Adrenal gland (tissue), 12 donors: Measurements from ENCODE around the gene TFE3. TPM values are rescaled to one million over a fixed set of nuclear protein-coding genes. Genes with fewer than 3 reads are reported as not detected.
A peak's percentile ranks its signal among the peaks of the same experiment; 100 is the strongest.

ENCODE experiments used
- DNase-seq, 7 donors: peaks; one replicate each; pipeline ENCODE4 v3.0.0-alpha.2; 2019 to 2020
- H3K27ac ChIP-seq, 5 donors: fragments of 200-600 bp; sonication (generic) in 4 of 5; 1 replicate in 3 of 5; 2 replicates in 2 of 5; pipeline versions ENCODE4 v1.5.1 to v1.8.0; 2016 to 2020; ENCODE audit warnings: mild to moderate bottlenecking in 1 of 5
- H3K27me3 ChIP-seq: fragments of 200-600 bp; 2 replicates; pipeline ENCODE4 v1.8.0; 2021
- H3K36me3 ChIP-seq, 2 donors: fragments of 200-600 bp; replicated peaks in 1 of 2; 1 replicate in 1 of 2; 2 replicates in 1 of 2; pipeline versions ENCODE4 v1.5.1 to v1.8.0; 2018 to 2022
- H3K4me1 ChIP-seq, 2 donors: fragments of 200-600 bp; replicated peaks in 1 of 2; 1 replicate in 1 of 2; 2 replicates in 1 of 2; pipeline versions ENCODE4 v1.5.1 to v1.8.0; 2018 to 2021
- H3K4me3 ChIP-seq, 4 donors: fragments of 200-600 bp; sonication (generic) in 3 of 4; one replicate each; pipeline ENCODE4 v1.5.1; 2016 to 2018
- H3K9me3 ChIP-seq, 3 donors: fragments of 200-600 bp; sonication (generic) in 1 of 3; replicated peaks in 1 of 3; 1 replicate in 2 of 3; 2 replicates in 1 of 3; pipeline versions ENCODE4 v1.5.1 to v1.8.0; 2016 to 2021
- POLR2A ChIP-seq, 2 donors: fragments of 450-650 bp; IDR thresholded peaks; one replicate each; pipeline ENCODE4 v1.6.1; 2017; ENCODE audit warnings: antibody characterized with exemption in 2 of 2, mild to moderate bottlenecking in 2 of 2, moderate library complexity in 1 of 2
- WGBS, 4 donors: extraction: QIAGEN DNeasy Blood & Tissue Kit in 2 of 4; methylation state at CpG; one replicate each; pipeline versions ENCODE4 v1.1.5 to v1.1.7; 2013 to 2017; 5-methylcytosine and 5-hydroxymethylcytosine counted together
- intact Hi-C, 2 donors: fragments of 100-400 bp; cut with DNase I; formaldehyde crosslinking; loops; one replicate each; pipeline versions ENCODE4 v1.14.1 to v1.15.0; 2022 to 2023
- polyA plus RNA-seq, 3 donors: library from polyadenylated mRNA; stranded (reverse); fragments of 200-250 nt in 2 of 3; fragments of 350-450 nt in 1 of 3; fragmentation: Illumina TruSeq in 1 of 3; extraction: RNeasy Lipid Tissue Mini Kit (QIAGEN cat#74804) in 1 of 3; gene quantifications; one replicate each; pipeline ENCODE4 v1.2.3, GENCODE V29; 2013 to 2014
- total RNA-seq, 9 donors: library from RNA; depleted of rRNA in 4 of 9; stranded (reverse); fragments of >200 nt in 4 of 9; fragments of 120-200 nt in 1 of 9; fragmentation: NEBNext Ultra II Directional in 1 of 9; extraction: Animal tissue kit (Norgen Biotek cat#: 25700) in 1 of 9; gene quantifications; one replicate each; pipeline versions ENCODE4 v1.1.0 to v1.2.4, GENCODE V29; 2013 to 2023
- TF ChIP-seq, protein P1 (sequence below), 6 experiments: fragments of 450-650 bp in 4 of 6; fragments of 200-600 bp in 2 of 6; sonication (generic) in 1 of 6; IDR thresholded peaks; 1 replicate in 5 of 6; 2 replicates in 1 of 6; pipeline versions ENCODE4 v1.5.1 to v1.8.0; 2016 to 2021; ENCODE audit warnings: antibody characterized with exemption in 6 of 6, mild to moderate bottlenecking in 2 of 6, moderate library complexity in 1 of 6
- donor health status: healthy with polysubstance abuse.
- donor health status: Bipolar disorder and iron deficiency.
- donor health status: DM: yes; HTN: yes; CAD: no.
- donor health status: DM: no; HTN: no; CAD: no.
- donor health status: DM: no; HTN: no; CAD: no.
- donor health status: DM: yes; HTN: yes; CAD: no.

The TFE3 gene
- total and polyA plus RNA-seq, 12 donors, result 32.7 to 168 (median 88.4) TPM

DNA sequence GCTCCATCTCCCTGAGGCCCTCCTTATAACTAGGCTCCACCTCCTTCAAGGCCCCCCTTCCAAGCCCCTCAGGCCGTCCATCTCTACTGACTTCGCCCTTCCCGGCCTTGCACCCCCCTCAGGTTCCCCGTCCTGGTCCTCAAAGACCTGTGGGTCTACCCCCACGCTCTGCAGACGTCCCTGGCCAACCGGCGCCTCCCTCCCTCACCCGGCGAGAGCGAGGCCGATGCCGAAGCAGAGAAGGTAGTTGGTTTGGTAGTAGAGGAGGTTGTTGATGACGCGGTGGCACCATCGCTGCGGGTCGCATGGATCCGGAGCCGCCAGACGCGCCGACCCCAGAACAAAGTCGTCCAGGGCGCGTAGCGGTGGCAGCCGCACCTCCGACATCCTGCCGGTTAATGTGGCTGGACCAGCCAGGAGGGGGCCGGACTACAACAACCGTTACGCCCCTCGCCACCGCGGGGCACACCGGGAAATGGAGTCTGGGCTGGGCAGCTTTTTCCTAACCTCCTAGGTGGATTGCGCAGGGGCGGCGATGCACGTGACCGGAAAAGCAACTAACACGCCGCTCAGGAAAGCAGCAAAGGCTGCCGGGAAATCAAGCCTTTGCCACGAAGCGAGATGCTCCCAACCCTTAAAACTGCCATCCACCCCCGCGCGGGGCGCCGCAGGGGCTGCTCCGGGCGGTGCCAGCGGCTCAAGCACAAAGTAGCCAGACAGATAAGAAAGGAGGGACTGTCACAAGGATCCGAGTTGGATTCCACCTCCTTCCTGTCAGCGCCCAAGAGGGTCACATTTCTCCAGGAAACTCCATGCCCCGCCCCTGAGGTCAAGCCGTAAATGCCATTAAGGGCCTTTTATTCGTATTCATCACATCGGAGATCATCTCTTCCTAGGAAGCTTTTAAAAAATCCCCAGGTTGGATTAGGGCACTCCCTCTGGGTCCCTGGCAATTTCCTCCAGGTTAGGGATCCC lies 30.7 kb upstream of the TFE3 start, which contains the start of gene PRAF2:
Gene PRAF2, minus strand, starts transcription at position 402 of the 975 bp plus-strand sequence. Its CDS starts 15 bp downstream, at position 387.
- H3K4me1 ChIP-seq, result peaks cover 0 to 3% of the 10 kb centered on the region in 2 donors
- no peaks in the 10 kb centered on the region for H3K27me3 ChIP-seq
- intact Hi-C loops, result no loop called here
- no peaks in the 10 kb centered on the region for H3K9me3 ChIP-seq
- peaks cover 0 to 5% of the 10 kb centered on the region in 2 donors for H3K36me3 ChIP-seq
- 1 to 62% (median 25%) methylated on average over 3 to 61 of the region's 61 CpGs for WGBS, 4 donors
- H3K4me3 ChIP-seq, result peak within 1 kb of the TSS in 1 of 4 donors; percentile 55
- DNase-seq, result peak; percentile 90 to 97 (median 94)
- TF ChIP-seq, protein P1, sequence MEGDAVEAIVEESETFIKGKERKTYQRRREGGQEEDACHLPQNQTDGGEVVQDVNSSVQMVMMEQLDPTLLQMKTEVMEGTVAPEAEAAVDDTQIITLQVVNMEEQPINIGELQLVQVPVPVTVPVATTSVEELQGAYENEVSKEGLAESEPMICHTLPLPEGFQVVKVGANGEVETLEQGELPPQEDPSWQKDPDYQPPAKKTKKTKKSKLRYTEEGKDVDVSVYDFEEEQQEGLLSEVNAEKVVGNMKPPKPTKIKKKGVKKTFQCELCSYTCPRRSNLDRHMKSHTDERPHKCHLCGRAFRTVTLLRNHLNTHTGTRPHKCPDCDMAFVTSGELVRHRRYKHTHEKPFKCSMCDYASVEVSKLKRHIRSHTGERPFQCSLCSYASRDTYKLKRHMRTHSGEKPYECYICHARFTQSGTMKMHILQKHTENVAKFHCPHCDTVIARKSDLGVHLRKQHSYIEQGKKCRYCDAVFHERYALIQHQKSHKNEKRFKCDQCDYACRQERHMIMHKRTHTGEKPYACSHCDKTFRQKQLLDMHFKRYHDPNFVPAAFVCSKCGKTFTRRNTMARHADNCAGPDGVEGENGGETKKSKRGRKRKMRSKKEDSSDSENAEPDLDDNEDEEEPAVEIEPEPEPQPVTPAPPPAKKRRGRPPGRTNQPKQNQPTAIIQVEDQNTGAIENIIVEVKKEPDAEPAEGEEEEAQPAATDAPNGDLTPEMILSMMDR (IDR thresholded peaks at IDR 0.05), result peak in 1 of 6 experiments; percentile 21
- TF ChIP-seq POLR2A (IDR thresholded peaks at IDR 0.05), result peak; percentile 47 to 60
- H3K27ac ChIP-seq, result peak within 1 kb of the TSS; percentile 30 to 88 (median 78)

DNA sequence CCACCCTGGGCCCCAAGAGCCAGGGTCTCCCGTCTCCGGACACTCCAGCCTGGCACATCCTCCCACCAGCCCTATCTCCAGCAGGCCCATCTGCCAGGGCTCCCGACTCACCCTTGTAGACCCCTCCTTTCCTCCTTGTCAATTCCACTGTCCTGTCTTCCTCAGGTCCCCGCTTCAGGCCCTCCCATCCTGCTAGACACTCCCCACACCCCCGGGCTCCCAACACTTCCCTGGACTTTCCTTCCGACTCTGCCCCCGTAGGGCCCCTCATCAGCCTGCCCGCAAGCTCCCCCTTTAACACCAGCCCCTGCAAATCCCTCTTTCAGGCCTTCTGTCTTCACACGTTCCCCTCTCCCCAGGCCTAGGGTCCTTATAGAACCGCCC lies 29.5 kb upstream of the TFE3 start:
- Histone ChIP-seq H3K27ac (peak overlapping the region in 2 of 5 donors; percentile 50 to 80), H3K36me3 (peaks cover 0 to 4% of the 10 kb centered on the region in 2 donors), H3K4me3 (peak overlapping the region in 1 of 4 donors; percentile 55), H3K27me3 (no peaks in the 10 kb centered on the region), H3K4me1 (no peaks in the 10 kb centered on the region), H3K9me3 (no peaks in the 10 kb centered on the region)
- DNase-seq, result no peak
- TF ChIP-seq, protein P1 (IDR thresholded peaks at IDR 0.05), result no peak
- TF ChIP-seq POLR2A (IDR thresholded peaks at IDR 0.05), result no peak
- intact Hi-C loops, result no loop called here
- 36 to 62% (median 51%) methylated on average over 7 to 10 of the region's 10 CpGs for WGBS, 4 donors

DNA sequence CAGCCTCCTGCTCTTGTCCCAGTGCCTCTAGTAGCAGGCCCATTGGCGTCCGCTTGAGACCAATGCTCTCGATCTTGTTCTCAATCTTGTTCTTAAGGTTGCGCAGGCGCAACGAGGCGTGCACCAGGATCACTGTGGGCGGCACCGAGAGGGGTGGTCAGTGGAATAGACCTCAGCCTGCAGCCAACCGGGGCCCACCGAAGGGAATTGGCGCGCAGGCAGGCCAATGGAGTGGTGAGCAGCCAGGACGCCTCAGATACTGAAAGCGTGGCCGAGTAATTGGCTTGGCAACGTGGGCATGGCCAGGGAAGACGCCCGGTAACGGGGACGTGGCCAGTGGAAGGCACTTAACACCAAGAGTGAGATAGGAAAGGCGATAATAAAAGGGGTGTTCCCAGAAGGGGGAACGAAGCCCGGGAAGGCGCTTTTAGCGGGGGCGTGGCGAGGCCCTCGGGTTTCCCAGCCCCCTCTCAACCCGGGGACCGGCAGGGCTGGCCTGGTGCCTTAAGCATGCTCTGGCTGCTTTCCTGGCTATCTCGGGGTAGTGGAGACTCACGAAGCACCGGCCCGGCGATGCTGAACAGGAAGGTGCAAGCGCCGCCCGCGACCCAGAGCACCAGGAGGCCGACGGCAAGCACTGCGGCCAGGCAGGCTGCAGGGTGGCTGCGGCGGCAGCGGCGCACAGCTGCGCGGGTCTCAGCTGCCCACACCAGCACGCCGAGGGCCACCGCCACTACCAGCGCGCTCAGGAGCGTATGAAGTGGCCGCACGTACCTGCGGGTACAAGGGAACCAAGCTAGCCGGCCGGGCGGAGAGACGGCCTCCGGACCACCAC lies 28.9 kb upstream of the TFE3 start:
- H3K4me3 ChIP-seq, result peak overlapping the region in 1 of 4 donors; percentile 55

More for the DNA sequence above, 28.9 kb upstream of the TFE3 start:
- no peaks in the 10 kb centered on the region for H3K27me3 ChIP-seq
- 26 to 54% (median 40%) methylated on average over 11 to 63 of the region's 63 CpGs for WGBS, 4 donors
- no peaks in the 10 kb centered on the region for H3K36me3 ChIP-seq
- no peaks in the 10 kb centered on the region for H3K4me1 ChIP-seq
- no peaks in the 10 kb centered on the region for H3K9me3 ChIP-seq
- H3K27ac ChIP-seq, result peak overlapping the region in 2 of 5 donors; percentile 50 to 80
- intact Hi-C loops, result no loop called here
- peak; percentile 74 to 95 (median 84) for DNase-seq
- TF ChIP-seq, protein P1 (IDR thresholded peaks at IDR 0.05), result no peak
- peak in 1 of 2 donors; percentile 24 for TF ChIP-seq POLR2A (IDR thresholded peaks at IDR 0.05)
